ENCODE measurements around the gene MICU1. TPM values are rescaled to one million over a fixed set of nuclear protein-coding genes. Genes with fewer than 3 reads are reported as not detected.

MICU1 gene
- total RNA-seq, 1 experiment from 2014 or later = 70.5 TPM

DNA sequence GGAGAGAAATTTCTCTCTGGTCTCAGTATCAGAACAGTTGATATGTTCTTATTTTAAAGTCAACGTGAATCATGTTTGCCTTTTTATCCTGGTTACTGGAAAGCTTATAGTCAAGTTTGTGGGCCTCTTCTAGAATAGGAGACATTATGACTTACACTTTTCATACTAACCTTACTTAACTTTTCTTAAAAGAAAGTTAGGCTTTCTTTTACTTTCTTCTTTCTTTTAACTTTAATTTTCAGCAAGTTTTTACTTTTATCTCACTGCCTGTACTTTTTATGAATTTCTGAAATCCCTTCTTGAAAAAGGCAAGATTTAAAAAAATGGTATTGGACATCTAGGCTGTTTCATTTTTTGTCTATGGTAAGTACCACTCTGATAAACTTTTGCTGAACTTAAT is 195.9 kb downstream of the MICU1 start:
- no peak for DNase-seq
- H3F3A ChIP-seq (ENCODE audit: insufficient read depth, low read depth) = peaks cover 4% of the 10 kb centered on the region; the same call in 1 of the 2 replicates
- intact Hi-C loops (cut with micrococcal nuclease; ENCODE audit: unreplicated experiment) = no loop called here
- H3K27ac ChIP-seq = no peak overlapping the region
- H3K9me3 ChIP-seq (ENCODE audit: insufficient read depth, low read depth) = no peaks in the 10 kb centered on the region
- POLR2A ChIA-PET (ENCODE audit: unreplicated experiment) = interaction anchor here (0.6 kb wide), 1 partner anchor 104 kb away, joined by 6 read pairs; no protein-coding TSS in a partner anchor
- H3K4me1 ChIP-seq (replicated peaks; ENCODE audit: insufficient read depth) = no peaks in the 10 kb centered on the region
- no peaks in the 10 kb centered on the region for H3K79me2 ChIP-seq (ENCODE audit: low read depth)
- no peaks in the 10 kb centered on the region for H3K36me3 ChIP-seq (ENCODE audit: low read depth)
- H3K9me2 ChIP-seq (ENCODE audit: insufficient read depth) = no peaks in the 10 kb centered on the region
- H4K20me1 ChIP-seq (ENCODE audit: insufficient read depth) = no peaks in the 10 kb centered on the region
- BruUV-seq (replicated peaks) = no TSS peak
- no peaks in the 10 kb centered on the region for H3K27me3 ChIP-seq (ENCODE audit: insufficient read depth, low read depth)
- CTCF ChIA-PET = no interaction called here
- no peak overlapping the region for H3K4me3 ChIP-seq
- H3K4me2 ChIP-seq = no peak overlapping the region
- no peak for TF ChIP-seq EZH2 (IDR thresholded peaks at IDR 0.05; ENCODE audit: low read depth)
- TF ChIP-seq CTCF (conservative IDR thresholded peaks at IDR 0.05) = no peak
- no peak overlapping the region for H2AFZ ChIP-seq

DNA sequence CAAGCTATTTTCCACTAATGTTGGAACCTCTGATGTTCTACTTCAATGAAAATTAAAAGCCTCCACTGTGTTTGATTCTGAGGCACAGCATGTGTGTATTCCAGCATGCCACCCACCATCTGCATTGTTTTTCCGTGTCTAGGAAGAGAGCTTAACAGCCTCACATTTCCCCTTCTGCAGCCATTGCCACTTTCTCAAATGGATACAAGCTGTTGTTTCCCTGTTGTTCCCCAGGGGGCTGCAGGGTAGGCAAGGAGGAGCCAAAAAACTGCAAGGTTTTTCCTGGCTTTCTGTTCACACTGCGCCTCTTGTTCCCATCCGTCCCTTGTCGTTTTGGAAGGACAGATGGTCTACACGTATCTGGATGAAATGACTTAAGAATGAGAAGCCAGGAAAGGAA is 198.9 kb downstream of the MICU1 start:
- no TSS peak for BruUV-seq (replicated peaks)
- CTCF ChIA-PET = no interaction called here
- Histone ChIP-seq H3K27me3 (ENCODE audit: insufficient read depth, low read depth) (no peaks in the 10 kb centered on the region), H3K4me3 (no peak overlapping the region), H3K9me3 (ENCODE audit: insufficient read depth, low read depth) (no peaks in the 10 kb centered on the region), H3K27ac (no peak overlapping the region), H2AFZ (no peak overlapping the region), H4K20me1 (ENCODE audit: insufficient read depth) (no peaks in the 10 kb centered on the region), H3F3A (ENCODE audit: insufficient read depth, low read depth) (peaks cover 4% of the 10 kb centered on the region; the same call in 1 of the 2 replicates), H3K4me1 (replicated peaks; ENCODE audit: insufficient read depth) (no peaks in the 10 kb centered on the region), H3K9me2 (ENCODE audit: insufficient read depth) (no peaks in the 10 kb centered on the region), H3K79me2 (ENCODE audit: low read depth) (no peaks in the 10 kb centered on the region), H3K36me3 (ENCODE audit: low read depth) (0 out of 2 replicates have a peak, but pooled peaks cover 1% of the 10 kb centered on the region), H3K4me2 (no peak overlapping the region)
- DNase-seq = no peak
- POLR2A ChIA-PET (ENCODE audit: unreplicated experiment) = no interaction called here
- TF ChIP-seq EZH2 (IDR thresholded peaks at IDR 0.05; ENCODE audit: low read depth) = no peak
- TF ChIP-seq CTCF (conservative IDR thresholded peaks at IDR 0.05) = no peak
- intact Hi-C loops (cut with micrococcal nuclease; ENCODE audit: unreplicated experiment) = no loop called here

DNA sequence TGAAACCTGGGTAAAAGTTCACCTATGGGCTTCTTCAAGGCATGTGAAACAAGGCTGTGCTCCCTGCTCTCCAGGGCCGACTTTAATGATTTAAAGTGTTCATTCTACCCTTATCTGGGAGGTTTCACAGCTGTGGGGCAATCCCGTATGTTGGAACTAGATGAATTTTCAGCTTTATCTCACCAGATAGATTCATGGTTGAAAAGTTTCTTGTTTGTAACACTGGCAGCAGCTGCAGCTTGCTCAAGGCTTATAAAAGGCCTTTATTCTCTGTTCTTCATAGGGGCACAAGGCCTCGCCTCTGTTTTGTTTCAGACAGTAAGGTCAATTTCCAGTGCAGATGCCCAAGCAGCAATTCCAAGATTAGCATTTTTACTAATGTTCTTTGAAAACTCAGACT is 200.7 kb downstream of the MICU1 start:
- Histone ChIP-seq H3K36me3 (ENCODE audit: low read depth) (0 out of 2 replicates have a peak, but pooled peaks cover 5% of the 10 kb centered on the region), H2AFZ (no peak overlapping the region), H3K4me3 (no peak overlapping the region), H3K27ac (no peak overlapping the region), H3K4me1 (replicated peaks; ENCODE audit: insufficient read depth) (no peaks in the 10 kb centered on the region), H3K4me2 (no peak overlapping the region), H4K20me1 (ENCODE audit: insufficient read depth) (no peaks in the 10 kb centered on the region), H3K27me3 (ENCODE audit: insufficient read depth, low read depth) (no peaks in the 10 kb centered on the region), H3K9me2 (ENCODE audit: insufficient read depth) (no peaks in the 10 kb centered on the region), H3F3A (ENCODE audit: insufficient read depth, low read depth) (peaks cover 3% of the 10 kb centered on the region; the same call in 1 of the 2 replicates), H3K79me2 (ENCODE audit: low read depth) (no peaks in the 10 kb centered on the region), H3K9me3 (ENCODE audit: insufficient read depth, low read depth) (no peaks in the 10 kb centered on the region)
- POLR2A ChIA-PET (ENCODE audit: unreplicated experiment) = no interaction called here
- no TSS peak for BruUV-seq (replicated peaks)
- CTCF ChIA-PET = no interaction called here
- no peak for TF ChIP-seq EZH2 (IDR thresholded peaks at IDR 0.05; ENCODE audit: low read depth)
- TF ChIP-seq CTCF (conservative IDR thresholded peaks at IDR 0.05) = no peak
- intact Hi-C loops (cut with micrococcal nuclease; ENCODE audit: unreplicated experiment) = no loop called here
- no peak for DNase-seq

Measured in PC-9 (cell line).